GM12878 (cell line): ENCODE data around the gene CSHL1. TPM values are rescaled to one million over a fixed set of nuclear protein-coding genes. Genes with fewer than 3 reads are reported as not detected.

Source experiments
- ATAC-seq: fragments of 200-7000 bp; cut with Tn5 transposase; 3 replicates; pipeline ENCODE4 v1.9.1; 2020; ENCODE audit warnings: mild to moderate bottlenecking, moderate library complexity
- BruUV-seq: library from RNA; stranded (reverse); fragments of 400-500 nt; replicated peaks from 2 replicates; lab custom pipeline; 2021; lab: Mats Ljungman, UMichigan
- CTCF ChIA-PET: fragments of 300-600 bp; sonication (Branson Sonifier 250); formaldehyde crosslinking; extraction: SDS; loops from one replicate; lab custom pipeline; 2021; ENCODE audit warnings: inconsistent platforms; lab: Yijun Ruan, JAX
- POLR2A ChIA-PET: fragments of 350-600 bp; formaldehyde crosslinking; extraction: SDS; loops from one replicate; lab custom pipeline; 2021; ENCODE audit warnings: inconsistent platforms; lab: Charles Lee
- RAD21 ChIA-PET: fragments of 300-600 bp; sonication (Branson Sonifier 250); formaldehyde crosslinking; loops from one replicate; lab custom pipeline; 2023; ENCODE audit warnings: antibody characterized with exemption; ENCODE audit not compliant: unreplicated experiment; lab: Charles Lee
- SMC1A ChIA-PET: fragments of 300-600 bp; sonication (Branson Sonifier 250); formaldehyde crosslinking; loops from one replicate; lab custom pipeline; 2023; ENCODE audit not compliant: unreplicated experiment, uncharacterized antibody; lab: Charles Lee
- DNase-seq: peaks from one replicate; pipeline ENCODE4 v3.0.0-alpha.2; 2011; ENCODE audit warnings: low read depth, low spot score
- FAIRE-seq: peaks from 3 replicates; lab custom pipeline; 2011; peaks lifted over from hg19 to GRCh38; lab: Jason Lieb, UNC
- H2AFZ ChIP-seq: 2 replicates; pipeline ENCODE4 v1.6.0; 2011; ENCODE audit warnings: low read depth, low read length, control low read depth; ENCODE audit not compliant: control insufficient read depth
- H3K27ac ChIP-seq: 2 replicates; pipeline ENCODE4 v1.5.1; 2011; ENCODE audit warnings: control low read depth; ENCODE audit not compliant: control insufficient read depth, insufficient read depth
- H3K27me3 ChIP-seq, 2 experiments: replicated peaks in 1 of 2; 2 replicates each; pipeline versions ENCODE4 v1.6.0 to v1.6.1; 2011; ENCODE audit warnings: low read length in 1 of 2; ENCODE audit not compliant: control insufficient read depth in 2 of 2, insufficient read depth in 2 of 2
- H3K36me3 ChIP-seq, 2 experiments: 2 replicates each; pipeline ENCODE4 v1.5.1; 2011; ENCODE audit warnings: low read length in 1 of 2; ENCODE audit not compliant: control insufficient read depth in 2 of 2, insufficient read depth in 2 of 2
- H3K4me1 ChIP-seq: 2 replicates; pipeline ENCODE4 v1.6.1; 2011; ENCODE audit warnings: mild to moderate bottlenecking, low read length, moderate library complexity, mixed read lengths; ENCODE audit not compliant: control insufficient read depth, insufficient read depth
- H3K4me2 ChIP-seq: 2 replicates; pipeline ENCODE4 v1.6.0; 2011; ENCODE audit warnings: control low read depth; ENCODE audit not compliant: control insufficient read depth, insufficient read depth
- H3K4me3 ChIP-seq: fragments of 200-600 bp; sonication (generic); 2 replicates; pipeline ENCODE4 v1.5.1; 2016
- H3K79me2 ChIP-seq: 2 replicates; pipeline ENCODE4 v1.6.0; 2011; ENCODE audit warnings: low read length; ENCODE audit not compliant: control insufficient read depth, insufficient read depth
- H3K9ac ChIP-seq: 2 replicates; pipeline ENCODE4 v1.8.0; 2011; ENCODE audit warnings: low read length, control low read depth, mixed read lengths; ENCODE audit not compliant: control insufficient read depth, insufficient read depth
- H3K9me3 ChIP-seq: replicated peaks from 3 replicates; pipeline ENCODE4 v1.5.1; 2011; ENCODE audit warnings: mild to moderate bottlenecking, low read length; ENCODE audit not compliant: control insufficient read depth, insufficient read depth
- H4K20me1 ChIP-seq: 2 replicates; pipeline ENCODE4 v1.6.0; 2011; ENCODE audit not compliant: control insufficient read depth, insufficient read depth
- ATF2 ChIP-seq: IDR thresholded peaks from 2 replicates; pipeline ENCODE4 v1.6.1; 2012; ENCODE audit warnings: low read length, inconsistent platforms
- CEBPB ChIP-seq, 2 experiments: fragments of 150-350 bp in 1 of 2; IDR thresholded peaks; 2 replicates each; pipeline ENCODE4 v1.6.1; 2012 to 2014; ENCODE audit warnings: low read depth in 2 of 2, low read length in 2 of 2, borderline replicate concordance in 1 of 2, inconsistent platforms in 1 of 2
- CHD2 ChIP-seq: IDR thresholded peaks from 2 replicates; pipeline ENCODE4 v1.6.1; 2011; ENCODE audit warnings: low read depth, low read length, improper control_type of control experiment, borderline replicate concordance
- EZH2 ChIP-seq: IDR thresholded peaks from 2 replicates; pipeline ENCODE4 v1.6.1; 2012; ENCODE audit warnings: low read depth, mild to moderate bottlenecking, control low read depth, inconsistent platforms, low read length, borderline replicate concordance; ENCODE audit not compliant: control insufficient read depth
- HDAC2 ChIP-seq: fragments of 200-600 bp; sonication (generic); IDR thresholded peaks from 2 replicates; pipeline ENCODE4 v1.6.1; 2017
- IRF5 ChIP-seq: fragments of 450-650 bp; IDR thresholded peaks from 2 replicates; pipeline ENCODE4 v1.6.1; 2017; ENCODE audit warnings: borderline replicate concordance
- POLR2AphosphoS2 ChIP-seq: IDR thresholded peaks from 2 replicates; pipeline ENCODE4 v1.6.1; 2011; ENCODE audit warnings: low read depth, mild to moderate bottlenecking, low read length, improper control_type of control experiment, moderate library complexity
- SKIL ChIP-seq: fragments of 450-650 bp; IDR thresholded peaks from 2 replicates; pipeline ENCODE4 v1.6.1; 2017; ENCODE audit warnings: mild to moderate bottlenecking, low read depth, inconsistent platforms; ENCODE audit not compliant: poor library complexity, severe bottlenecking
- SPI1 ChIP-seq: IDR thresholded peaks from 2 replicates; pipeline ENCODE4 v1.6.1; 2011; ENCODE audit warnings: low read depth, mild to moderate bottlenecking, low read length, moderate library complexity, borderline replicate concordance; ENCODE audit not compliant: insufficient read depth
- STAT3 ChIP-seq: IDR thresholded peaks from 2 replicates; pipeline ENCODE4 v1.6.1; 2011; ENCODE audit warnings: low read depth, low read length, improper control_type of control experiment
- WGBS: methylation state at CpG from one replicate; pipeline ENCODE4 v1.1.6; 2016; ENCODE audit warnings: low lambda C conversion rate; ENCODE audit not compliant: insufficient replicate concordance, insufficient coverage; ENCODE audit errors: missing lambda C conversion rate; 5-methylcytosine and 5-hydroxymethylcytosine counted together
- in situ Hi-C: fragments of 300-500 bp; cut with MboI; formaldehyde crosslinking; loops from 9 replicates; pipeline ENCODE4 v1.14.3; 2018; ENCODE audit warnings: mixed read lengths
- intact Hi-C: fragments of 100-400 bp; cut with micrococcal nuclease; formaldehyde crosslinking; loops from one replicate; pipeline ENCODE4 v1.14.2; 2022; ENCODE audit not compliant: unreplicated experiment
- polyA plus RNA-seq, 11 experiments: library from polyadenylated mRNA; depleted of rRNA in 4 of 11; unstranded in 6 of 11; stranded (reverse) in 5 of 11; fragments of >200 nt; fragmentation: Nextera tagmentation in 4 of 11; fragmentation: Illumina TruSeq in 1 of 11; extraction: Ambion mirVana in 4 of 11; extraction: Trizol in 1 of 11; gene quantifications; 1 replicate in 1 of 11; 2 replicates in 10 of 11; pipeline versions ENCODE4 v1.2.1 to v1.2.3, GENCODE V29; 2011 to 2016; ENCODE audit warnings: inconsistent platforms in 2 of 11, missing spikeins in 2 of 11, low read depth in 1 of 11
- total RNA-seq, 4 experiments: library from RNA; depleted of rRNA in 3 of 4; stranded (reverse); fragments of >200 nt in 3 of 4; fragmentation: Illumina TruSeq in 1 of 4; extraction: Trizol in 1 of 4; gene quantifications; 2 replicates each; pipeline versions ENCODE4 v1.2.1 to v1.2.3, GENCODE V29; 2013 to 2021

The CSHL1 gene
- total and polyA plus RNA-seq, 10 of the 15 experiments (the other 5 are each of a cell fraction or from before 2014, with no cell fraction given): not detected

- H3K79me2 ChIP-seq: no peaks in the 10 kb centered on the region
- ChIA-PET POLR2A (interaction anchor here (0.6 kb wide), 1 partner anchor 284 kb away, joined by 5 read pairs; no protein-coding TSS in a partner anchor), SMC1A (interaction anchor here (1.1 to 1.3 kb wide), 3 partner anchors 10 to 19 kb away, joined by 3 to 4 read pairs (median 4); no protein-coding TSS in a partner anchor), CTCF (interaction anchor here (0.8 to 1.4 kb wide), 4 partner anchors 8 to 20 kb away, joined by 3 to 5 read pairs (median 3); partner anchors contain the start of gene GH1)
- no peak overlapping the region for H3K27ac ChIP-seq
- in situ Hi-C loops: no loop called here
- no peak overlapping the region for H3K9ac ChIP-seq
- H3K9me3 ChIP-seq: no peaks in the 10 kb centered on the region
- no peak overlapping the region for H3K4me2 ChIP-seq
- no peak for FAIRE-seq
- no peaks in the 10 kb centered on the region for H3K36me3 ChIP-seq
- BruUV-seq: no TSS peak
- no peak for TF ChIP-seq STAT3
- TF ChIP-seq POLR2AphosphoS2: no peak
- no peak for TF ChIP-seq HDAC2
- no peak for TF ChIP-seq SPI1
- TF ChIP-seq IRF5: no peak
- TF ChIP-seq, all 136 proteins: peak for 0
- H3K4me3 ChIP-seq: no peak overlapping the region
- WGBS: 77% methylated on average over 9 of the region's 9 CpGs
- RAD21 ChIA-PET: no interaction called here
- H2AFZ ChIP-seq: no peak overlapping the region
- DNase-seq: no peak
- H3K4me1 ChIP-seq: no peaks in the 10 kb centered on the region
- intact Hi-C loops: no loop called here
- H4K20me1 ChIP-seq: no peaks in the 10 kb centered on the region
- no peaks in the 10 kb centered on the region for H3K27me3 ChIP-seq
- ATAC-seq: no peak
These were observed 28.3 kb upstream of the CSHL1 start for GRCh38 chr17:63939401-63939800.

- no peak for ATAC-seq
- H3K9ac ChIP-seq: no peak overlapping the region
- ChIA-PET CTCF (interaction anchor here (0.9 to 1.9 kb wide), 5 partner anchors 8 to 196 kb away, joined by 3 to 9 read pairs (median 5); no protein-coding TSS in a partner anchor), RAD21 (no interaction called here), SMC1A (no interaction called here), POLR2A (interaction anchor here (0.7 kb wide), 1 partner anchor 8 kb away, joined by 3 read pairs; no protein-coding TSS in a partner anchor)
- in situ Hi-C loops: no loop called here
- H3K36me3 ChIP-seq: no peaks in the 10 kb centered on the region
- no peak for FAIRE-seq
- no peak overlapping the region for H3K27ac ChIP-seq
- H2AFZ ChIP-seq: no peak overlapping the region
- no peaks in the 10 kb centered on the region for H4K20me1 ChIP-seq
- BruUV-seq: no TSS peak
- peaks cover 6% of the 10 kb centered on the region for H3K4me1 ChIP-seq
- H3K79me2 ChIP-seq: peaks cover under 1% of the 10 kb centered on the region; the same call in 1 of the 2 replicates
- no peaks in the 10 kb centered on the region for H3K27me3 ChIP-seq
- H3K4me2 ChIP-seq: no peak overlapping the region
- no peak for DNase-seq
- no peak overlapping the region for H3K4me3 ChIP-seq
- WGBS: 94% methylated on average over 4 of the region's 4 CpGs
- no peaks in the 10 kb centered on the region for H3K9me3 ChIP-seq
- intact Hi-C loops: no loop called here
- no peak for TF ChIP-seq POLR2AphosphoS2
- no peak for TF ChIP-seq EZH2
- TF ChIP-seq ATF2: no peak
- no peak for TF ChIP-seq CHD2
- TF ChIP-seq CEBPB (IDR thresholded peaks at IDR 0.05; ENCODE audit: borderline replicate concordance in 1 of 2, low read depth in 2 of 2, low read length in 2 of 2): no peak
- no peak for TF ChIP-seq SKIL
These were observed 26.9 kb upstream of the CSHL1 start for GRCh38 chr17:63937920-63938319.
